SK-N-MC (cell line): ENCODE results near the gene MRFAP1L1.

ENCODE experiments used
- EZH2 ChIP-seq: fragments of 200-600 bp; sonication (generic); IDR thresholded peaks from one replicate; pipeline ENCODE4 v1.6.1; 2017; ENCODE audit warnings: antibody characterized with exemption
- POLR2AphosphoS5 ChIP-seq: IDR thresholded peaks from 2 replicates; pipeline ENCODE4 v1.6.1; 2012; ENCODE audit warnings: mild to moderate bottlenecking, low read depth, low read length, borderline replicate concordance

GRCh38 chr4:6662591-6662990, 47.1 kb downstream of the MRFAP1L1 start:
- no peak for TF ChIP-seq EZH2
- no peak for TF ChIP-seq POLR2AphosphoS5
